ENCODE results near the gene OPA1. TPM values are rescaled to one million over a fixed set of nuclear protein-coding genes. Genes with fewer than 3 reads are reported as not detected.
A peak's percentile ranks its signal among the peaks of the same experiment; 100 is the strongest.

Gene OPA1
- 10 to 100 TPM; 20.8 to 45.8 TPM for total RNA-seq

GRCh38 chr3:193592841-193593667, at the start of gene OPA1:
OPA1 (plus strand) TSS chr3:193593208; CDS start chr3:193593378, 170 bp downstream.
- Histone ChIP-seq H3K4me1 (peaks cover 20% of the 10 kb centered on the region), H3K27ac (peak within 1 kb of the TSS; percentile 55 to 87 (median 74)), H3K9me3 (no peaks in the 10 kb centered on the region), H3K4me3 (peak within 1 kb of the TSS; percentile 48 to 78), H3K36me3 (replicated peaks in 1 of 2; ENCODE audit: insufficient read depth in 1 of 2, low read depth in 2 of 2) (no peaks in the 10 kb centered on the region), H3K27me3 (no peaks in the 10 kb centered on the region)
- DNase-seq (peak; percentile 98 to 99 (median 99)), ATAC-seq (peak; percentile 100)
- intact Hi-C loops (cut with DNase I) = no loop called here
- TF ChIP-seq POLR2A (IDR thresholded peaks at IDR 0.05) = peak; percentile 60 to 91 (median 89)
- TF ChIP-seq CTCF (IDR thresholded peaks at IDR 0.05) = peak in 4 of 7 experiments; percentile 37 to 50 (median 45)
- WGBS, 2 donors = 0 to 3% methylated on average over 20 to 55 of the region's 55 CpGs

- 72 to 79% methylated on average over 1 of the region's 1 CpG for WGBS, 2 donors
- intact Hi-C loops (cut with DNase I) = no loop called here
- H3K27me3 ChIP-seq = no peaks in the 10 kb centered on the region
- DNase-seq (no peak), ATAC-seq (no peak)
- no peaks in the 10 kb centered on the region for H3K9me3 ChIP-seq
- H3K4me3 ChIP-seq = no peak overlapping the region
- no peaks in the 10 kb centered on the region for H3K36me3 ChIP-seq (replicated peaks in 1 of 2; ENCODE audit: insufficient read depth in 1 of 2, low read depth in 2 of 2)
- no peak overlapping the region for H3K27ac ChIP-seq
- TF ChIP-seq POLR2A (IDR thresholded peaks at IDR 0.05) = no peak
- no peak for TF ChIP-seq CTCF (IDR thresholded peaks at IDR 0.05)
- H3K4me1 ChIP-seq = no peaks in the 10 kb centered on the region
Measured at GRCh38 chr3:193544289-193544688, 48.7 kb upstream of the OPA1 start.

GRCh38 chr3:193545304-193545703, 47.7 kb upstream of the OPA1 start:
- DNase-seq = no peak
- no peak for ATAC-seq
- H3K36me3 ChIP-seq (replicated peaks in 1 of 2; ENCODE audit: insufficient read depth in 1 of 2, low read depth in 2 of 2) = no peaks in the 10 kb centered on the region

GRCh38 chr3:193546129-193546528, 46.9 kb upstream of the OPA1 start:
- no peak for ATAC-seq
- TF ChIP-seq CTCF (IDR thresholded peaks at IDR 0.05) = no peak
- TF ChIP-seq POLR2A (IDR thresholded peaks at IDR 0.05) = no peak
- no peak for DNase-seq
- Histone ChIP-seq H3K4me1 (no peaks in the 10 kb centered on the region), H3K36me3 (replicated peaks in 1 of 2; ENCODE audit: insufficient read depth in 1 of 2, low read depth in 2 of 2) (no peaks in the 10 kb centered on the region), H3K4me3 (no peak overlapping the region), H3K27ac (no peak overlapping the region), H3K27me3 (no peaks in the 10 kb centered on the region), H3K9me3 (no peaks in the 10 kb centered on the region)
- intact Hi-C loops (cut with DNase I) = no loop called here

More at GRCh38 chr3:193545304-193545703, 47.7 kb upstream of the OPA1 start:
- WGBS, 2 donors = 94 to 100% methylated on average over 1 of the region's 1 CpG
- no peak overlapping the region for H3K27ac ChIP-seq
- H3K4me1 ChIP-seq = no peaks in the 10 kb centered on the region
- no peaks in the 10 kb centered on the region for H3K9me3 ChIP-seq
- H3K27me3 ChIP-seq = no peaks in the 10 kb centered on the region
- intact Hi-C loops (cut with DNase I) = no loop called here
- no peak for TF ChIP-seq POLR2A (IDR thresholded peaks at IDR 0.05)
- no peak for TF ChIP-seq CTCF (IDR thresholded peaks at IDR 0.05)
- H3K4me3 ChIP-seq = no peak overlapping the region

GRCh38 chr3:193548406-193548805, 44.6 kb upstream of the OPA1 start:
- no peak for DNase-seq
- no peak overlapping the region for H3K27ac ChIP-seq
- 41 to 49% methylated on average over 4 of the region's 4 CpGs for WGBS, 2 donors
- no peak for TF ChIP-seq POLR2A (IDR thresholded peaks at IDR 0.05)
- no peak for TF ChIP-seq CTCF (IDR thresholded peaks at IDR 0.05)
- no peak for ATAC-seq
- no peaks in the 10 kb centered on the region for H3K9me3 ChIP-seq
- H3K4me3 ChIP-seq = no peak overlapping the region
- no peaks in the 10 kb centered on the region for H3K27me3 ChIP-seq
- H3K36me3 ChIP-seq (replicated peaks in 1 of 2; ENCODE audit: insufficient read depth in 1 of 2, low read depth in 2 of 2) = no peaks in the 10 kb centered on the region
- intact Hi-C loops (cut with DNase I) = no loop called here
- no peaks in the 10 kb centered on the region for H3K4me1 ChIP-seq
